HL-60/S4 (cell line): ENCODE results near the gene KANSL3.
"Not testable (repeated sequence)": the region's sequence is repeated elsewhere in the genome, so short reads cannot be mapped to it uniquely, and the experiment has no call there.

Experiments used
- in situ Hi-C: fragments of 300-500 bp; cut with MboI; formaldehyde crosslinking; loops from 2 replicates; pipeline ENCODE4 v1.14.3; 2022; ENCODE audit warnings: low sequenced_read_pairs

The KANSL3 gene

DNA sequence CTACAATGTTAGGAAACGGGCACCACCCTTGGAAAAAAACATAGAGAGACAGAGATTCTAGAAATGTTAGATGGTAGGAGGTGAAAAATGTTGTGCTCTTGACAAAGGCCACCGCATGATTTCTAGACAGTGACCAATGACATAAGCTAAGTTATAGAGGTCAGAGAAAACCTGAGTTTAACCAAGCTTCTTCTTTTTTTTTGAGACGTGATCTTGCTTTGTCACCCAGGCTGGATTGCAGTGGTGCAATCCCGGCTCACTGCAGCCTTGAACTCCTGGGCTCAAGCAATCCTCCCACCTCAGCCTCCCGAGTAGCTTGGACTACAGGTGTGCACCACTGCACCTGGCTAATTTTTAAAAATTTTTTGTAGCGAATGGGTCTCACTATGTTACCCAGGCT is 17.4 kb upstream of the KANSL3 start:
- in situ Hi-C loops, result no loop called here

DNA sequence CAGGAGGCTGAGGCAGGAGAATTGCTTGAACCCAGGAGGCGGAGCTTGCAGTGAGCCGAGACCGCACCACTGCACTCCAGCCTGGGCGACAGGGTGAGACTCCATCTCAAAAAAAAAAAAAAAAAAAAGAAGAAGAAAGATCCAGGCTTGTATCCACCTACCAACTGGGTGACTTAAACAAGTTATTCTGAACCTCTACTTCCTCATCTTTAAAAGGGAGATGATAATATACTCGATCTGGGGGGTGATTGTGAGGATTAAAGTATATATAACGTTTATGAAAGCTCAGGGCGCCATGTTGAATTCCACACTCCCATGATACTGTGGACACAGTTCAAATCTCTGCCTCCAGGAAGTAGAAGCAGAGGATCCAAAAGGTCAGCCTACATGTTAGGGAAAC is 16.7 kb upstream of the KANSL3 start:
- in situ Hi-C loops, result not testable (repeated sequence)

DNA sequence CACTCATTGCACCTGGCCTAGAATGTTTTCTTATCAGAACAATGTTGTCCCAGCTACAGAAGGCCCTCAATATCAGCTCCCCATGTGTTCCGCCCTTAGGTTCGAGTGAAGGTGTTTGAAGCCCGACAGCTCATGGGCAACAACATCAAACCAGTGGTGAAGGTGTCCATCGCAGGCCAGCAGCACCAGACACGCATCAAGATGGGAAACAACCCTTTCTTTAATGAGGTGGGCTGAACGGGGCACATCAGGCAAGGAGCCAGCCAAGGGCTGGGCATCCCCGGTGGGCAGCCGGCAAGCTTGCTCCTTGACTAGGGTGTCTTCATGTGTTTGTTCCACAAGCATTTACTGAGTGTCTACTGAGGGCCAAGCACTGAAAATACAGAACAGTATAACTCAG is 13.7 kb upstream of the KANSL3 start:
- in situ Hi-C loops, result no loop called here

DNA sequence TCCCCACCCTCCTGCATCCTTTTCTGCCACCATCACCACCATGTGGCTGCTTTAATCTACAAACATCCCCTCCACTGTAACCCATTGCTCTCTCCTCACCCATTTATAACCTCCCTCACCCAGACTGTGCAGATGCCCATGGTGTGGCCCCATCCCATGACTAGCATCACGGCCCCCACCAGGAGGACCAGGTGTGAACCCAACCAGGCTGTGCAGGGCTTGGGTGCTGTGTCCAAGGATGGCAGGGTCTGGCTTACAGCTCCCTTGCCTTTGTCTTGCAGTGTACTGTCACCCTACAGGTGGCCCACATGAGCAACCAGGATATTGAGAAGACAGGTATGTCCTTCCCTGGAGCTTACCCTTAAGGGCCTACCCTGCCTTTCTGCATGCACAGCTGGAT is 11.2 kb upstream of the KANSL3 start:
- in situ Hi-C loops, result no loop called here

DNA sequence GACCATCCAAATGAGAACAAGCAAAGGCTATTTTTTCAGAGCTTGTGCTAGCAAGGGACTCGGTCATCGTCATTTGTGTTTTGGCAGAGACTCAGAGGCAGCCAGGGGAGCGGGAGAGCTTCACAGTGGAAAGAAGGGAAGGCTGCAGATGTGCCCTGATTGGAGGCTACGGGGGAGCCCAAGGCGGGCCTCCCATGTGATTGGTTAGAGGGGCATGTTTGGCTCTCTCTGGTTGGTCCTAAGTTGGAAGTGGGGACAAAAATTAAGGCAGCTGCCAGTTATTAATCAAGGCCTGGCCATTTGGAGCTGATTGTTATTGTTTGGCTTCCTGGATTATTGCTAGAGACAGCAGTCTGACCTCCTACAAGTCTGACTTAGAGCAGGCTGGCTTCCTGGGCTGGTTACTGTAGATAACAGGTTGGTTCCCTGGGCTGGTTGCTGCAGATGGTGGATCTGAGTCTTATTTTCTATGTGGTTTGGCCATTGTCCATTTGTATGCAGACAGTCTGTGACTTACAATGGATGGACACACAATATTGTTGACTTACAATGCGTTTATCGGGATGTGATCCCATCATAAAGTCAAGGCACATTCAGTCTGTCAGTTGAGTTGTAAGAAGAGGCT is 10.3 kb upstream of the KANSL3 start:
- in situ Hi-C loops, result no loop called here

DNA sequence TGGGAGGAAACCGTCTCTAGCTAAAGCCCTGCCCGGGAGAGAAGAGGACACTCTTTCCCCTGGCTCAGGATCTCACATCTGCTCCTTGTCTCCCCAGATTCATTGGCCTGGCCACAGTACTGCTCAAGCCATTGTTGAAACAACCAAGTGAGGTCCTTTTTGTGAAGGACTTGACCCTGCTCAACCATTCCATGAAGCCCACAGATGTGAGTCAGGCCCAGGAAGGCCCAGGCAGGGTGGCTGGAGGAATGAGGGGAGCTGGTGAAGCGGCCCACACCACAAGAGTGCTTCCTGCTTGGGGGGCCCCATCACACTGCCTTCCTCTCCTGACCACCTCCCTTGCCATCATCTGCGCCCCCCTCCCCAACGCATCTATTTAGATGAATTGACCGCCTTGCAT is 9.6 kb upstream of the KANSL3 start:
- in situ Hi-C loops, result no loop called here

DNA sequence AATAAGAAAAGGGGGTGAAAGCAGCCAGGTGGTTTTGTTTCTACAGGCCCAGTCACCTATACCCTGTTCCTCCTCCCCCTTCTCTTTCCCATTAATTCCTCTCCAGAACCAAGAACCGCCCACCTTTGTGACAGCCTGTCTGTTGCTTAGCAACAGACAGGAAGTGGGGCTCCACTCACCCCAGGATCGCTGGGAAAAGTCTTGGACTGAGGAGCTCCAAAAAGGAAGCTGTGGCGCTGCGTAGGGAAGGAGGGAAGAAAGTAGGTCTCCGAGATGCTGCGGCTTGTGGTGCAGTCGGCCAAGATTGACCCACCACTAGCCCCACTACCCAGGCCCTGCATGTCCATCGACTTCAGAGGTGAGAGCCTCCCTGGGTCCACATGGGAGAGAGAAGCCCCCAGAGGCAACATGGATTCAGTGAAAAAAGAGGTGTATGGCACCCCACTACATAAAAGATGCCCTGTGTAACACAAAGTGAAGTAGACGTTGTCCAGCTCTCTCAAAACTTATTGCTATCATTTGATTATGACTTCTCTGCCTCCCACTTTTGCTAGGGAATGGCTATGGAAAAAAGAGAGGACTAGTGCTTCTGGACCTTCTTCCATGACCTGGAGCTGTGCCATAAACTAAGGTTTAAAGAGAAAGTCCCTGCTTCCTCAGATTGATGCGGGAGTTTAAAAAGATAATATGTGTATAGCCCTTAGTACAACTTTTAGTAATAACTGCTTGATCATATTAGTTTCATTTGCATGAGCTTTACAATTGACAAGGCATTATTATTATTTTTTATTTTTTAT is 4.7 kb upstream of the KANSL3 start, which contains the start of gene FER1L5:
Gene FER1L5 (plus strand): TSS at position 201 of the 797 bp plus-strand sequence. CDS start 73 bp downstream, at position 274.
- in situ Hi-C loops, result no loop called here

DNA sequence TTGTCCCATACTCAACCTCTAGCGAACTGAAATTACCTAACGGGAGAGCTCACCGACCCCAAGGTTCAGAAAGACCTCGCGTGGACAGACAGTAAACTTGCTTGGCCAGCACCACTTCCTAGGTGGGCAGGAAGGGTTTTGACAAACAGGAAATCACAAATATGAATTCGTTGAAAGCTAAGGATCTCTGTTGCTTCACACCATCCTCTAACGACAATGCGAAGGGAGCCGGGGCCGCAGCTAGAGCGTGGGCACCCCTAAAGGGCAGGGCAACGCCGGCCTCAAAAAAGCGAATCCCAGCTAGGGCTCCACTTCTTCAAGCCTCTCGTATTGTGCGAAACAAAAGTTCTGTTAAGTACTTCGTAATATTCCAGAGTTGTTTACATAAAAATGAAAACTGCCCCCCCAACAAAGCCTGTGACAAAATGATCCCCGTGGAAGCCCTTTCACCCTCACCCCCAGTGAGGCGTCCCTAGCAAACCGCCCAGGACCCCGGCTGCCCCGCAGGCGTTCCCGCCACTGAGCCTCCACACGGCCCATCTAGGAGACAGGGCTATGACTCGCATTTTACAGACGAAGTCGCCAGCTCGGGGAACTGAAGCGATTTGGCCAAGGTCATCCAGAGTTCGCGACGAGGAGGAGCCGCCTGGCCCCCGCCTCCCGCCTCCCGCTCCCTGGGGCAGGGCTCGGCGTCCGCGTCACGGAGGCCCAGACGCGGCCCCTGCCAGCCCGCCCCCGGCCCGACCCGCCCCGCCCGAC is 548 bp downstream of the KANSL3 start:
- in situ Hi-C loops, result no loop called here

DNA sequence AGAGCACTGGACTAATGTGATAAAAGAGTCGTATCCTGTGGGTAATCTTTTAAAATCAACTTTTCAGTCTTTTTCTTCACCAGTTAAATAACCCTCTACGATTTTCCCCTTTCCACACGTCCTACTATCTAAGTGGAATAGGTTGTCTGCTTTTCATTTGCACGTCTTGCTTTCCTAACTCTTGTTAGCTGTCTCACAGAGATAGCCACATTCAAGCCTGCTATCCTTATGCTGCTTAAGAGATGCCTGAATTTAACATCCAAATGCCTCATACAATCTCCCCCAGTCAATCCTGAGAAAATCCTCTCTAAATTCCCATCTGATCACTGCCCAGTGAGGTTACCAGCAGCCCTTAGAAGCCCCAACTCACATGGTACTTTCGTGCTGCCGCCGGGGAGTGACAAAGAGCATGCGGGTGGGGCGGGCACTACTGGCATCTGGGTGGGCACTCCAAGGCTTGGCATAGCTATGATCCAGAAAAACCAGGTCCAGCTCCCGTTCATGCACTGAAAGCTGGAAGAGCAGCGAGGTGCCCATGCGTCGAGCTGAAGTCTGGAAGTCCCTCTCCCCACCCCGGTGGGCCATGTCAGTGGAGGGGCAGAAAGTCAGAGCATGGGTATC is 1.5 kb downstream of the KANSL3 start:
- in situ Hi-C loops, result no loop called here

DNA sequence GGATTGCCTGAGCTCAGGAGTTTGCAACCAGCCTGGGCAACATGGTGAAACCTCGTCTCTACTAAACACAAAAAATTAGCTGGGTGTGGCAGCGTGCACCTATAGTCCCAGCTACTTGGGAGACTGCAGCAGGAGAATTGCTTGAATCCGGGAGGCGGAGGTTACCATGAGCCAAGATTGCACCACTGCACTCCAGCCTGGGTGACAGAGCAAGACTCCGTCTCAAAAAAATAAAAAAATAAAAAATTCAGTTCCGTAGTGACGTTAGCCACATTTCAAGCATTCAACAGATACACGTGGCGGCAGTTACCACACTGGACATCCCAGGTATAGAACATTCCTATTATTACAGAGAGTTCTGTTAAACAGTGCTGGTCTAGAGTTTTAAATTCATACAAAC is 4.5 kb downstream of the KANSL3 start:
- in situ Hi-C loops, result no loop called here

DNA sequence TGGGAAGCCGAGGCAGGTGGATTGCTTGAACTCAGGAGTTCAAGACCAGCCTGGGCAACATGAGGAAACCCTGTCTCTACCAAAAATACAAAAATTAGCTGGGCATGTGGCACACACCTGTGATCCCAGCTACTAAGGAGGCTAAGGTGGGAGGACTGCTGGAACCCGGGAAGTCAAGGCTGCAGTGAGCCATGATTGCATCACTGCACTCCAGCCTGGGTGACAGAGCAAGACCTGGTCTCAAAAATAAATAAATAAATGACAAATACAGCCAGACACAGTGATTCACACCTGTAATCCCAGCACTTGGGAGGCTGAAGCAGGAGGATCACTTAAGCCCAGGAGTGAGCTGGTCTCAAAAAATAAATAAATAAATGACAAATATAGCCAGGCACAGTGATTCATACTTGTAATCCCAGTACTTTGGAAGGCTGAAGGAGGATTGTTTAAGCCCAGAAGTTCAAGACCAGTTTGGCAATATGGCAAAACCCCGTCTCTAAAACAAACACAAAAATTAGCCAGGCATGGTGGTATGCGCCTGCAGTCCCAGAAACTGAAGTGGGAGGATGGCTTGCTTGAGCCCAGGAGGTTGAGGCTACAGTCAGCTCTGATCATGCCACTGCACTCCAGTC is 6.2 kb downstream of the KANSL3 start:
- in situ Hi-C loops, result no loop called here

DNA sequence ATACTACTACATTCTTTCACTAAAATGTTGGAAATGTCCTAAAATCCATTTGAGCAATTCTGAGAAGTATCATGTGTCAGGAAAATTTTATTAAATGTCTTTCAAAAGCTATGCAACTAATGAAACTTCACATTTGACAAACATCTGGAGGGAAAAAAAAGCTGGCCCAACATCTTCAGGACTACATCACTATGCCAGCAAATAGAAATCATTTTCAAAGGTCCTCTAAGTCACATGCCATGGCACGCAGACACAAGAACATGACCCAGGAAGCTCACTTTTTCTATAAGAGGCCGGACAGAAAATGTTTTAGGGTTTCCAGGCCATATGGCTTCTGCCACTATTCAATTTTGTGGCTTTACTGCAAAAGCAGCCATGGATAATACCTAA is 11.6 kb downstream of the KANSL3 start:
- in situ Hi-C loops, result no loop called here

DNA sequence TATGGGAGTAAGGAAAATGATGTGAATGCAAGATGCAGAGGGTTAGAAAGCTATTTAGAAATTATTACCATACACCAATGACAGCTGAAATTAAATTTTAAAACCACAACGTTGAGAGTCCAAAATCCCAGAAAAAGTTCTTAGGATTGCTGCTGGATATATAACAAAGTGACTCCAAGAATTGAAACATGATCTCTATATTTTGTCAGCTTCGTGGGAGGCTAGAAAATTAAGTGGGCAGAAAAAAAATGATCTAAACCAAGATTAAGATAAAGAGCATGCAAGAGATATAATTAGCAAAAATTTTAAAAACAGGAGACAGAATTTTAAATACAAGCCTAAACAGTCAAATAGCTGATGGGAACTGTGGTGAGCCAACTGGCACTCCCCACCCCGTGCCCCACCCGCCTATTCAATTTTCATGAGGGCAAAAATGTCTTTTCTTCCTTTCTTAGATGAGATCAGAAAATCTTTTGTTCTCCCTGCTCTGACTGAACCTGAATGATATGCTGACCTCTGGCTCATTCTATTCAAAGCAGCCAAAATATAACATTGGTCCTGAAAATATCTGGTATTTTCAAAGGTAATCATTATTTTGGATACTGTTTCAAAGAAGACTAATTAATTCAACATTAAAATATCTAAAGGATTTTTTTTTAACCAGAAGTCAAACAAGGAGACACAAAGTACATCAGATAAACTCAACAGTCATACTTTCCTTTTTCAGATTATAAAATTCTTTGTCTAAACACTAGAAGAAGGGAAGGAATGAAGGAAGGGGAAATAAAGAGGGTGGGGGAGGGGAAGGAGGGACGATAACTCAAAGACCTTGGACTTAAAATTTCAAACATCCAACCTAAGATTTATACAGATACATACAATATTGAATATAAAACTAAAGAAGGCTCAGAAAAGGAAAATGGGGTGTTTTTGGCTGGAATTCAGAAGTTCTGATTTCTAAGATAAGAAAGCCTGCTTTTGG is 12.2 kb downstream of the KANSL3 start:
- in situ Hi-C loops, result no loop called here

DNA sequence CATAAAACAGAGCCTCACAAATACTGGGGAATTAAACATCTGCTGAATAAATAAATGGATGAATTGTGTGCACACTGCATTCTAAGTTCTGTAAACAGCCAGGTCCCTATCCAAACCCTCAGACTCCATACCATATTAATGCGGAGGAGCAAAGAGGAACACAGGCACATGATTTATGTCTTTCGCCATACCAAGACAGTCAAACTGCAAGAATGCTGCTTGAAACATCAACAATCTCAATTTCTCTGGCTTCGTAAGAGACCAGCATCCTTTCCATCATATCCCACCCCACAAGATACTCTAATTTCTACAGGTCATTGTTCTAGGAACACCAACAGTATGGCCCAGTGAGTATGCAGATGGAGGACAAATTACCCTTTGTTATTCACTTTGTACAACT is 15.0 kb downstream of the KANSL3 start:
- in situ Hi-C loops, result no loop called here

DNA sequence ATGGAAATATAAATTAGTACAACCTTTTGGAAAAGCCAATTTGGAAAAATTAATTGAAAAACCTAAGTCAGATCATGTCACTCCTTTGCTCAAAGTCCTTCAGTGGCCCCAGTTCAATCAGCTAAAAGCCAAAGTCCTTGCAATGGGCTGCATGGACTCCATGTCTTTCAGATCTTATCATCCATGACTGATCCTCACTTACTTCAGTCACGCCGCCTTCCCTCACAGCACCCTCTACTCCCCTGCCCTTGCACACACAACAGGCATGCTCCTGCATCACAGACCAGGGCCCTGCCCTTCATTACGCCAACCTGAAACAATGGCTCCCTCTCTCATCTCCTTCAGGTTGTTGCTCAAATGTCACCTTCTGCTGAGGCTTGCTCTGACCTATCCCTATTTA is 15.6 kb downstream of the KANSL3 start:
- in situ Hi-C loops, result no loop called here

DNA sequence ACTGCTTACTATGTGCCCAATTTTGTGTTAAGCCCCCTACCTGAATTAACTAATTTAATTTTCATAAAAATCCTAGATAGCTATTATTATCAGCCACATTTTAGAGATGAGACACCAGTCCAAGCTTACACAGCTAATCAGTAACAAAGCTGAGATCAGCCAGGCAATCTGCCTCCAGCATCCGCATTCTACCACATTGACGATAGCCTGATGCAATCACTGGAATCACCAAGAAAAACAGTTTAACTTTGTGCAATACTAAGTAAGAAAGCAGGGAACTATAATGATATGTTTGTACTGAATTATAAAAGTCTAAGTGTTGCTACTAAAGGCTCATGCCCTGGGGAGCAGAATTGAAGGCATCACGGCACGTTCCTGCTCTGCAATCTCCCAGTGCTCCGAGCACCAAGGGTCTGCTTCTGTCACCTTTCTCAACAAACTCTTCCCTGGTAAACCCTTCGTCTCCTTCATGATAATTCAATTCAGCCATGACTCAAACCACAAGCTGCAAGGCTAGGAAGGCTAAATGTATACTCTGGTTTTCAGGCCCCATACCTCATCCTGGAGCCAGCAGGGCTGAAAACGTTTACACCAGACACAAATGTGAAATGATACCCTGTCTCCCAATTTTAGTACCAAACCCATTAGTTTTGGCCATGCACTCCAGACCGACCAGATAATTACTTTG is 19.4 kb downstream of the KANSL3 start:
- in situ Hi-C loops, result no loop called here

DNA sequence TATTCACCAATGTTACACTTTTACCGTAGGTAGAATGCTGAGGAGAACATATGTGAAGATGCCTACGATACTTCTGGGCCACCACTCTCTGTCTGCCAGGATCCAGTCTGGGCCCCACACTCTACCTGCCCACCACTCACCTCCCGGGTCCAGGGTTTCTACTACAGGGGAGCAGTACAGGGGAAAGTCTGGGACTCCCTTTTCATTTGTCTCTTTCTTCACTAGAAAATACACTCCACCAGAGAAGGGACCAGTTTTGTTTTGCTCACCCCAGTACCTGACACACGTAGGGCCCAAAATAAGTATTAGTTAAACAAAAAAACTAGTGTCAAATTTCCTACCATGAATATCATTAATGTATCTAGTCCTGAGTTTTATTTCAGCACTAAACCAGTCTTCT is 21.1 kb downstream of the KANSL3 start:
- in situ Hi-C loops, result no loop called here

DNA sequence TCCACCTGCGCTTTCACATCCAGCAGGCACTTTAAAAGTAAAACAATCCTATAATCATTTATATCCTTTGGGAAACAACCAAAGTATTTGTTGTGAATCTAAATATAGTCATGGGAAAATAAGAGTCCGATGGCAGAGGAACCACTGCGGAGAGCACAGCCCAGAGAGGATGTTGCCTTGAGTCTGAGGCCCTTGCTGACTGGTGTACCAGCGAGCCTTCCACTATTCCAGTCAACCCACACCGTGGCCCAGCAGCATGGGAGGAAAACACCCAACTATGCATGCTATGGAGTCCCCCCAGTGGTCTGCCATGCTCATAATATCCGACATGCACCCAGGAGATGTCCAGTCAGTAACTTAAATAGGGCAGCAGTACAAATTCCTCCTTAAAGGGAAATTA is 21.6 kb downstream of the KANSL3 start:
- in situ Hi-C loops, result no loop called here

DNA sequence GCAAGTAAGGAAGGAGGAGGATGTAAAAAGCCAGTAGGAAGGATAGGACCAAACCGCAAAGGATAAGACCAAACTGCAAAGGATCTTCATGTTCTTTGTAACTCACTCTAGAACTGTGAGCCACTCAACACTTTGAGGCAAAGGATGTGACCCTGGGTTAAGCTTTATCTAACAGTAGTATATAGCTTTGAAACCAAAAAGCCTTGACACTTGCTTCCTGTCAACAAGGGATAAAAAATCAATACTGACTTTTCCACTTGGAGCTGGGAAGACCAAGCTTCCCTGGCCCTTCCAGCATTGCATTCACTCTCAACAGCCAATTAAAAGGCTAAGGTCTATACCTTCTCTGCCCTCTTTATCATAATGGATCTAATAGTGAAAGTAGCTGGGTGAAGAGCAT is 22.0 kb downstream of the KANSL3 start:
- in situ Hi-C loops, result no loop called here
